GM08714 (cell line): ENCODE data around the gene TBC1D2.

Experiments
- H3K4me3 ChIP-seq: fragments of 200-500 bp; sonication (Bioruptor generic); 2 replicates; pipeline ENCODE4 v1.5.1; 2014; ENCODE audit warnings: mild to moderate bottlenecking, low read length, inconsistent platforms
- ZNF274 ChIP-seq: IDR thresholded peaks from 2 replicates; pipeline ENCODE4 v1.6.1; 2012; ENCODE audit warnings: mild to moderate bottlenecking, low read depth, low read length

TBC1D2 gene

GRCh38 chr9:98222885-98223691 is 32.4 kb downstream of the TBC1D2 start:
- TF ChIP-seq ZNF274, result no peak
- H3K4me3 ChIP-seq, result no peak overlapping the region

- H3K4me3 ChIP-seq, result no peak overlapping the region
- no peak for TF ChIP-seq ZNF274
Observed at GRCh38 chr9:98220911-98221310, 34.5 kb downstream of the TBC1D2 start.

- H3K4me3 ChIP-seq, result no peak overlapping the region
- no peak for TF ChIP-seq ZNF274
Observed at GRCh38 chr9:98219794-98220370, 35.6 kb downstream of the TBC1D2 start.

GRCh38 chr9:98219364-98219716 is 36.1 kb downstream of the TBC1D2 start:
- H3K4me3 ChIP-seq, result no peak overlapping the region
- TF ChIP-seq ZNF274, result no peak

- no peak for TF ChIP-seq ZNF274
- no peak overlapping the region for H3K4me3 ChIP-seq
Observed at GRCh38 chr9:98218562-98219363, 36.7 kb downstream of the TBC1D2 start.

GRCh38 chr9:98217255-98217654 is 38.2 kb downstream of the TBC1D2 start:
- TF ChIP-seq ZNF274, result no peak
- H3K4me3 ChIP-seq, result no peak overlapping the region

- no peak overlapping the region for H3K4me3 ChIP-seq
- TF ChIP-seq ZNF274, result no peak
Observed at GRCh38 chr9:98216391-98216790, 39.1 kb downstream of the TBC1D2 start.

GRCh38 chr9:98215821-98216220 is 39.6 kb downstream of the TBC1D2 start:
- no peak for TF ChIP-seq ZNF274
- H3K4me3 ChIP-seq, result no peak overlapping the region

GRCh38 chr9:98215271-98215670 is 40.2 kb downstream of the TBC1D2 start:
- no peak for TF ChIP-seq ZNF274
- H3K4me3 ChIP-seq, result no peak overlapping the region

- H3K4me3 ChIP-seq, result no peak overlapping the region
- no peak for TF ChIP-seq ZNF274
Observed at GRCh38 chr9:98214811-98215210, 40.6 kb downstream of the TBC1D2 start.

- H3K4me3 ChIP-seq, result no peak overlapping the region
- no peak for TF ChIP-seq ZNF274
Observed at GRCh38 chr9:98211260-98211659, 44.2 kb downstream of the TBC1D2 start.

- H3K4me3 ChIP-seq, result no peak overlapping the region
- TF ChIP-seq ZNF274, result no peak
Observed at GRCh38 chr9:98210435-98210834, 45.0 kb downstream of the TBC1D2 start.

- no peak overlapping the region for H3K4me3 ChIP-seq
- no peak for TF ChIP-seq ZNF274
Observed at GRCh38 chr9:98209530-98209929, 45.9 kb downstream of the TBC1D2 start.

GRCh38 chr9:98208635-98209034 is 46.8 kb downstream of the TBC1D2 start:
- H3K4me3 ChIP-seq, result no peak overlapping the region
- no peak for TF ChIP-seq ZNF274

GRCh38 chr9:98207606-98208005 is 47.8 kb downstream of the TBC1D2 start:
- TF ChIP-seq ZNF274, result no peak

More at GRCh38 chr9:98207606-98208005, 47.8 kb downstream of the TBC1D2 start:
- H3K4me3 ChIP-seq, result no peak overlapping the region
